CD14-positive monocyte (primary cell): ENCODE results near the gene MAD1L1. TPM values are rescaled to one million over a fixed set of nuclear protein-coding genes. Genes with fewer than 3 reads are reported as not detected.

Experiments used
- DNase-seq, 3 donors: peaks; one replicate each; pipeline ENCODE4 v3.0.0-alpha.2; 2011 to 2022
- H2AFZ ChIP-seq: 2 replicates; pipeline ENCODE4 v1.6.0; 2012; ENCODE audit warnings: mild to moderate bottlenecking, low read depth, low read length, inconsistent platforms; ENCODE audit not compliant: insufficient read depth, poor library complexity, severe bottlenecking
- H3K27ac ChIP-seq, 2 donors: 1 replicate in 1 of 2; 2 replicates in 1 of 2; pipeline ENCODE4 v1.5.1; 2012 to 2013; ENCODE audit warnings: low read length in 2 of 2, control low read depth in 1 of 2, inconsistent platforms in 1 of 2, low read depth in 1 of 2, mild to moderate bottlenecking in 1 of 2
- H3K27me3 ChIP-seq, 2 donors: one replicate each; pipeline versions ENCODE4 v1.6.0 to v1.6.1; 2011 to 2013; ENCODE audit warnings: low read length in 2 of 2; ENCODE audit not compliant: control insufficient read depth in 2 of 2, insufficient read depth in 2 of 2
- H3K36me3 ChIP-seq, 2 donors: replicated peaks in 1 of 2; 1 replicate in 1 of 2; 2 replicates in 1 of 2; pipeline versions ENCODE4 v1.5.1 to v1.6.1; 2012 to 2013; ENCODE audit warnings: low read length in 2 of 2, control low read depth in 1 of 2, inconsistent platforms in 1 of 2, mild to moderate bottlenecking in 1 of 2; ENCODE audit not compliant: insufficient read depth in 2 of 2, control insufficient read depth in 1 of 2
- H3K4me1 ChIP-seq, 2 donors: 1 replicate in 1 of 2; 2 replicates in 1 of 2; pipeline versions ENCODE4 v1.5.1 to v1.6.1; 2012 to 2013; ENCODE audit warnings: low read length in 2 of 2, control low read depth in 1 of 2, inconsistent platforms in 1 of 2, mild to moderate bottlenecking in 1 of 2, moderate library complexity in 1 of 2; ENCODE audit not compliant: insufficient read depth in 2 of 2, control insufficient read depth in 1 of 2
- H3K4me2 ChIP-seq: replicated peaks from 2 replicates; pipeline ENCODE3; 2012; ENCODE audit warnings: low read length, moderate library complexity, mild to moderate bottlenecking; ENCODE audit not compliant: poor library complexity, severe bottlenecking; ENCODE audit errors: extremely low read depth
- H3K4me3 ChIP-seq, 3 experiments: fragments of 200-600 bp in 1 of 3; sonication (generic) in 1 of 3; replicated peaks in 1 of 3; 1 replicate in 2 of 3; 2 replicates in 1 of 3; pipeline ENCODE4 v1.5.1; 2011 to 2013; ENCODE audit warnings: low read length in 3 of 3, mild to moderate bottlenecking in 3 of 3, control low read depth in 2 of 3, low read depth in 2 of 3, inconsistent platforms in 1 of 3, moderate library complexity in 1 of 3
- H3K79me2 ChIP-seq: 2 replicates; pipeline ENCODE4 v1.6.0; 2012; ENCODE audit warnings: mild to moderate bottlenecking, control low read depth, inconsistent platforms, low read length, moderate library complexity; ENCODE audit not compliant: insufficient read depth
- H3K9ac ChIP-seq: 2 replicates; pipeline ENCODE4 v1.6.0; 2017; ENCODE audit warnings: low read length, mild to moderate bottlenecking; ENCODE audit not compliant: insufficient read depth, poor library complexity, severe bottlenecking
- H3K9me3 ChIP-seq, 2 donors: replicated peaks in 1 of 2; 1 replicate in 1 of 2; 2 replicates in 1 of 2; pipeline versions ENCODE4 v1.5.1 to v1.6.1; 2012 to 2013; ENCODE audit warnings: low read length in 2 of 2, control low read depth in 1 of 2; ENCODE audit not compliant: control insufficient read depth in 1 of 2, insufficient read depth in 1 of 2
- H4K20me1 ChIP-seq: 2 replicates; pipeline ENCODE4 v1.6.0; 2012; ENCODE audit warnings: mild to moderate bottlenecking, low read length, control low read depth, moderate library complexity; ENCODE audit not compliant: insufficient read depth
- H3K27ac Mint-ChIP-seq, 7 donors: one replicate each; pipeline ENCODE4 v1.8.0; 2020; ENCODE audit warnings: mild to moderate bottlenecking in 7 of 7, mixed read lengths in 7 of 7, moderate library complexity in 6 of 7, inconsistent platforms in 2 of 7
- H3K27me3 Mint-ChIP-seq, 3 donors: one replicate each; pipeline ENCODE4 v1.8.0; 2021 to 2022; ENCODE audit warnings: low read depth in 3 of 3, mild to moderate bottlenecking in 3 of 3, mixed read lengths in 3 of 3, moderate library complexity in 3 of 3, inconsistent platforms in 1 of 3
- H3K36me3 Mint-ChIP-seq, 2 donors: one replicate each; pipeline ENCODE4 v1.8.0; 2020; ENCODE audit warnings: mixed read lengths in 2 of 2, inconsistent platforms in 1 of 2, mild to moderate bottlenecking in 1 of 2
- H3K4me1 Mint-ChIP-seq: one replicate; pipeline ENCODE4 v1.8.0; 2020; ENCODE audit warnings: mild to moderate bottlenecking, mixed read lengths
- H3K4me3 Mint-ChIP-seq, 2 donors: one replicate each; pipeline ENCODE4 v1.8.0; 2020; ENCODE audit warnings: mild to moderate bottlenecking in 2 of 2, mixed read lengths in 2 of 2, moderate library complexity in 1 of 2
- H3K9me3 Mint-ChIP-seq, 7 donors: one replicate each; pipeline ENCODE4 v1.8.0; 2020 to 2022; ENCODE audit warnings: mixed read lengths in 7 of 7, mild to moderate bottlenecking in 6 of 7, moderate library complexity in 6 of 7, inconsistent platforms in 2 of 7
- WGBS: methylation state at CpG from one replicate; pipeline ENCODE4 v1.1.5; 2013; ENCODE audit warnings: missing lambda C conversion rate; ENCODE audit not compliant: insufficient coverage; 5-methylcytosine and 5-hydroxymethylcytosine counted together
- intact Hi-C, 2 donors: fragments of 100-400 bp; cut with micrococcal nuclease; formaldehyde crosslinking; loops; one replicate each; pipeline versions ENCODE4 v1.15.0 to v1.15.1; 2023
- polyA plus RNA-seq, 3 donors: library from polyadenylated mRNA; depleted of rRNA in 1 of 3; unstranded in 2 of 3; stranded (reverse) in 1 of 3; fragments of 300-500 nt in 2 of 3; fragments of >200 nt in 1 of 3; fragmentation: Illumina TruSeq in 2 of 3; gene quantifications; 1 replicate in 2 of 3; 2 replicates in 1 of 3; pipeline ENCODE4 v1.2.3, GENCODE V29; 2012 to 2021
- TF ChIP-seq, protein P1 (sequence below): fragments of 200-600 bp; IDR thresholded peaks from one replicate; pipeline ENCODE4 v1.8.0; 2022; ENCODE audit warnings: antibody characterized with exemption, mild to moderate bottlenecking

The MAD1L1 gene
- polyA plus RNA-seq, 3 donors = 22.0 to 39.4 (median 33.2) TPM

GRCh38 chr7:1933066-1933750 lies 299.5 kb downstream of the MAD1L1 start:
- peaks cover 0 to 11% (median 2%) of the 10 kb centered on the region in 7 donors for H3K9me3 Mint-ChIP-seq
- WGBS = 92% methylated on average over 27 of the region's 27 CpGs
- H3K4me2 ChIP-seq = no peak overlapping the region
- H3K79me2 ChIP-seq = peaks cover 15% of the 10 kb centered on the region
- H3K36me3 Mint-ChIP-seq = peaks cover 59 to 62% of the 10 kb centered on the region in 2 donors
- H3K27me3 Mint-ChIP-seq = peaks cover 0 to 3% (median 0%) of the 10 kb centered on the region in 3 donors
- peaks cover 0 to 4% of the 10 kb centered on the region in 2 donors for H3K9me3 ChIP-seq
- no peak overlapping the region for H3K27ac ChIP-seq
- intact Hi-C loops = no loop called here
- TF ChIP-seq, protein P1, sequence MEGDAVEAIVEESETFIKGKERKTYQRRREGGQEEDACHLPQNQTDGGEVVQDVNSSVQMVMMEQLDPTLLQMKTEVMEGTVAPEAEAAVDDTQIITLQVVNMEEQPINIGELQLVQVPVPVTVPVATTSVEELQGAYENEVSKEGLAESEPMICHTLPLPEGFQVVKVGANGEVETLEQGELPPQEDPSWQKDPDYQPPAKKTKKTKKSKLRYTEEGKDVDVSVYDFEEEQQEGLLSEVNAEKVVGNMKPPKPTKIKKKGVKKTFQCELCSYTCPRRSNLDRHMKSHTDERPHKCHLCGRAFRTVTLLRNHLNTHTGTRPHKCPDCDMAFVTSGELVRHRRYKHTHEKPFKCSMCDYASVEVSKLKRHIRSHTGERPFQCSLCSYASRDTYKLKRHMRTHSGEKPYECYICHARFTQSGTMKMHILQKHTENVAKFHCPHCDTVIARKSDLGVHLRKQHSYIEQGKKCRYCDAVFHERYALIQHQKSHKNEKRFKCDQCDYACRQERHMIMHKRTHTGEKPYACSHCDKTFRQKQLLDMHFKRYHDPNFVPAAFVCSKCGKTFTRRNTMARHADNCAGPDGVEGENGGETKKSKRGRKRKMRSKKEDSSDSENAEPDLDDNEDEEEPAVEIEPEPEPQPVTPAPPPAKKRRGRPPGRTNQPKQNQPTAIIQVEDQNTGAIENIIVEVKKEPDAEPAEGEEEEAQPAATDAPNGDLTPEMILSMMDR = no peak
- peak overlapping the region in 1 of 7 donors; percentile 62 for H3K27ac Mint-ChIP-seq
- H3K4me3 ChIP-seq = no peak overlapping the region
- H2AFZ ChIP-seq = no peak overlapping the region
- peaks cover 0 to 3% of the 10 kb centered on the region in 2 donors for H3K4me1 ChIP-seq
- H4K20me1 ChIP-seq = peaks cover 19% of the 10 kb centered on the region
- no peaks in the 10 kb centered on the region for H3K27me3 ChIP-seq
- peak overlapping the region in 1 of 2 donors; percentile 10 for H3K4me3 Mint-ChIP-seq
- H3K4me1 Mint-ChIP-seq = peaks cover 3% of the 10 kb centered on the region
- peaks cover 7 to 59% of the 10 kb centered on the region in 2 donors for H3K36me3 ChIP-seq
- no peak for DNase-seq
- H3K9ac ChIP-seq = no peak overlapping the region

DNA sequence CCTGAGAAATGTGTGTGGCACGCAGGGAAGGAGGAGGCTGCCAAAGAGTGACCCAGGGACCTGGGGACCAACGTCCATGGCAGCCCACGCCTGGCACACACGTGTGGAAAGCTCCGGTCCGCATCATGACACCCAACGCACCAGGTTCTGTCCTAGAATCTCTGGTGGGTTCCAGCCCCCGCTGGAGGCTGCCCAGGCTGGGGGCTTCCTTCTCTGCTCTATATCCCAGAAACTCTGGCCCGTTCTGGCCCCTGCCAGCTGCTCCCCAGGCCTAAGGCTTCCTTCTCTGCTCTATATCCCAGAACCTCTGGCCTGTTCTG lies 300.8 kb downstream of the MAD1L1 start:
- H2AFZ ChIP-seq = no peak overlapping the region
- no peak overlapping the region for H3K4me3 ChIP-seq
- Mint-ChIP-seq H3K9me3 (peaks cover 0 to 11% (median 2%) of the 10 kb centered on the region in 7 donors), H3K36me3 (peaks cover 62 to 63% of the 10 kb centered on the region in 2 donors), H3K4me1 (peaks cover under 1% of the 10 kb centered on the region), H3K27ac (peak overlapping the region in 2 of 7 donors; percentile 0 to 29), H3K27me3 (peaks cover 0 to 4% (median 0%) of the 10 kb centered on the region in 3 donors), H3K4me3 (no peak overlapping the region)
- H3K4me1 ChIP-seq = no peaks in the 10 kb centered on the region
- no peak overlapping the region for H3K27ac ChIP-seq
- intact Hi-C loops = no loop called here
- no peak overlapping the region for H3K4me2 ChIP-seq
- peaks cover 0 to 4% of the 10 kb centered on the region in 2 donors for H3K9me3 ChIP-seq
- peaks cover 7% of the 10 kb centered on the region for H3K79me2 ChIP-seq
- TF ChIP-seq, protein P1 = no peak
- H3K9ac ChIP-seq = no peak overlapping the region
- peaks cover 30% of the 10 kb centered on the region for H4K20me1 ChIP-seq
- DNase-seq = no peak
- H3K36me3 ChIP-seq = peaks cover 7 to 57% of the 10 kb centered on the region in 2 donors
- 97% methylated on average over 9 of the region's 9 CpGs for WGBS
- no peaks in the 10 kb centered on the region for H3K27me3 ChIP-seq
